ENCODE data around the gene FIG4. TPM values are rescaled to one million over a fixed set of nuclear protein-coding genes. Genes with fewer than 3 reads are reported as not detected.
"Not testable (repeated sequence)": the region's sequence is repeated elsewhere in the genome, so short reads cannot be mapped to it uniquely, and the experiment has no call there.

The FIG4 gene
- total and polyA plus RNA-seq, 8 donors: 18.0 to 24.5 (median 19.0) TPM

- H3K27ac ChIP-seq: peak overlapping the region in 1 of 2 donors; percentile 67
- no peaks in the 10 kb centered on the region for H3K27me3 ChIP-seq
- intact Hi-C loops (cut with DNase I): no loop called here
- TF ChIP-seq CTCF (IDR thresholded peaks at IDR 0.05): no peak
- H3K4me1 ChIP-seq: peaks cover 0 to 3% of the 10 kb centered on the region in 2 donors
- peak in 2 of 4 donors; percentile 23 to 51 for DNase-seq
- peak; percentile 66 for ATAC-seq
- no peaks in the 10 kb centered on the region for H3K9me3 ChIP-seq
- no peaks in the 10 kb centered on the region for H3K36me3 ChIP-seq
- H3K4me3 ChIP-seq: no peak overlapping the region
These were observed 176.9 kb downstream of the FIG4 start for GRCh38 chr6:109867970-109868358.

GRCh38 chr6:109869398-109870088 lies 178.4 kb downstream of the FIG4 start:
- ATAC-seq (peak; percentile 26), DNase-seq (peak in 2 of 4 donors; percentile 26 to 52)
- H3K9me3 ChIP-seq; H3K27ac ChIP-seq; H3K36me3 ChIP-seq; intact Hi-C loops (cut with DNase I); H3K4me1 ChIP-seq; H3K27me3 ChIP-seq; H3K4me3 ChIP-seq: not testable (repeated sequence)

GRCh38 chr6:109870089-109870410 lies 179.0 kb downstream of the FIG4 start:
- no peaks in the 10 kb centered on the region for H3K36me3 ChIP-seq
- DNase-seq (no peak), ATAC-seq (no peak)
- H3K9me3 ChIP-seq: no peaks in the 10 kb centered on the region
- H3K4me1 ChIP-seq: peaks cover 0 to 7% of the 10 kb centered on the region in 2 donors
- intact Hi-C loops (cut with DNase I): no loop called here
- TF ChIP-seq CTCF (IDR thresholded peaks at IDR 0.05): no peak
- no peak overlapping the region for H3K4me3 ChIP-seq
- no peak overlapping the region for H3K27ac ChIP-seq
- H3K27me3 ChIP-seq: no peaks in the 10 kb centered on the region

- Histone ChIP-seq H3K36me3 (no peaks in the 10 kb centered on the region), H3K27ac (no peak overlapping the region), H3K4me1 (peaks cover 0 to 7% of the 10 kb centered on the region in 2 donors), H3K4me3 (no peak overlapping the region), H3K9me3 (no peaks in the 10 kb centered on the region), H3K27me3 (no peaks in the 10 kb centered on the region)
- ATAC-seq (no peak), DNase-seq (no peak)
- no peak for TF ChIP-seq CTCF (IDR thresholded peaks at IDR 0.05)
- intact Hi-C loops (cut with DNase I): no loop called here
These were observed 181.5 kb downstream of the FIG4 start for GRCh38 chr6:109872549-109872948.

GRCh38 chr6:109872968-109873545 lies 182.0 kb downstream of the FIG4 start:
- ATAC-seq: no peak
- intact Hi-C loops (cut with DNase I): no loop called here
- Histone ChIP-seq H3K27me3 (no peaks in the 10 kb centered on the region), H3K9me3 (no peaks in the 10 kb centered on the region), H3K36me3 (no peaks in the 10 kb centered on the region), H3K27ac (peak overlapping the region in 1 of 2 donors; percentile 19), H3K4me1 (peaks cover 0 to 7% of the 10 kb centered on the region in 2 donors), H3K4me3 (no peak overlapping the region)
- no peak for DNase-seq
- no peak for TF ChIP-seq CTCF (IDR thresholded peaks at IDR 0.05)

All from left lung (tissue), 10 donors.